ENCODE results near the gene C6orf47. TPM values are rescaled to one million over a fixed set of nuclear protein-coding genes. Genes with fewer than 3 reads are reported as not detected.

C6orf47 gene
- total and polyA plus RNA-seq, 2 of the 13 experiments (the other 11 are each of a cell fraction or from before 2014, with no cell fraction given): 1.7 to 18.1 TPM

- TF ChIP-seq CAMTA2 (CRISPR knock-in tag; IDR thresholded peaks at IDR 0.05; ENCODE audit: borderline replicate concordance) (0 out of 2 replicates have a peak, but pooled peaks have one; percentile 50), ATRX (CRISPR knock-in tag; IDR thresholded peaks at IDR 0.05; ENCODE audit: borderline replicate concordance) (no peak), ZNF230 (CRISPR knock-in tag; IDR thresholded peaks at IDR 0.05) (peak; percentile 77; the same call in 1 of the 2 replicates), ZNF18 (CRISPR knock-in tag; IDR thresholded peaks at IDR 0.05; ENCODE audit: insufficient replicate concordance) (peak; percentile 74), ZNF281 (CRISPR knock-in tag; IDR thresholded peaks at IDR 0.05; ENCODE audit: borderline replicate concordance) (peak; percentile 54; the same call in 1 of the 2 replicates), ZNF484 (CRISPR knock-in tag; IDR thresholded peaks at IDR 0.05; ENCODE audit: borderline replicate concordance, low read depth) (no peak), CEBPB (IDR thresholded peaks at IDR 0.05; ENCODE audit: borderline replicate concordance, low read depth, low read length) (no peak), SNAI1 (CRISPR knock-in tag; IDR thresholded peaks at IDR 0.05; ENCODE audit: borderline replicate concordance) (peak; percentile 16), FOSL2 (CRISPR knock-in tag; IDR thresholded peaks at IDR 0.05) (0 out of 2 replicates have a peak, but pooled peaks have one; percentile 43), ZNF557 (CRISPR knock-in tag; IDR thresholded peaks at IDR 0.05) (no peak; the same call in 1 of the 2 replicates), ZNF180 (CRISPR knock-in tag; IDR thresholded peaks at IDR 0.05; ENCODE audit: borderline replicate concordance, low read depth) (0 out of 2 replicates have a peak, but pooled peaks have one; percentile 31), NRL (CRISPR knock-in tag; IDR thresholded peaks at IDR 0.05; ENCODE audit: borderline replicate concordance) (peak; percentile 74), SUZ12 (IDR thresholded peaks at IDR 0.05; ENCODE audit: low read depth, low read length) (peak; percentile 92), POGK (CRISPR knock-in tag; conservative IDR thresholded peaks at IDR 0.05) (peak; percentile 93), ZNF12 (CRISPR knock-in tag; IDR thresholded peaks at IDR 0.05) (no peak), MAZ (IDR thresholded peaks at IDR 0.05; ENCODE audit: borderline replicate concordance, low read depth, low read length) (peak; percentile 87), MAZ (CRISPR knock-in tag; IDR thresholded peaks at IDR 0.05; ENCODE audit: low read depth) (peak; percentile 66), RCOR2 (CRISPR knock-in tag; IDR thresholded peaks at IDR 0.05) (no peak), ZNF431 (CRISPR knock-in tag; IDR thresholded peaks at IDR 0.05; ENCODE audit: borderline replicate concordance, low read depth) (no peak), KLF12 (CRISPR knock-in tag; IDR thresholded peaks at IDR 0.05; ENCODE audit: borderline replicate concordance) (peak; percentile 67; the same call in 1 of the 2 replicates), MEF2D (CRISPR knock-in tag; IDR thresholded peaks at IDR 0.05) (peak; percentile 38), ZNF30 (CRISPR knock-in tag; IDR thresholded peaks at IDR 0.05) (no peak), IRF2 (CRISPR knock-in tag; IDR thresholded peaks at IDR 0.05) (peak; percentile 79)
These were observed 5.1 kb upstream of the C6orf47 start, which contains the start of gene CSNK2B (continued) for GRCh38 chr6:31665501-31666336.

Measured in HepG2 (cell line).